WERI-Rb-1 (cell line): ENCODE measurements around the gene ITPKC.

Experiments
- DNase-seq: peaks from one replicate; pipeline ENCODE4 v3.0.0-alpha.2; 2020
- H3K27ac ChIP-seq: fragments of 250-450 bp; sonication (Bioruptor Pico); 2 replicates; pipeline ENCODE4 v1.5.1; 2020; ENCODE audit warnings: mild to moderate bottlenecking, moderate library complexity
- H3K27me3 ChIP-seq: fragments of 250-450 bp; sonication (Bioruptor Pico); 2 replicates; pipeline ENCODE4 v1.5.1; 2021; ENCODE audit warnings: mild to moderate bottlenecking, low read depth, moderate library complexity; ENCODE audit not compliant: insufficient read depth, severe bottlenecking
- H3K36me3 ChIP-seq: fragments of 250-450 bp; sonication (Bioruptor Pico); 2 replicates; pipeline ENCODE4 v1.5.1; 2020; ENCODE audit warnings: mild to moderate bottlenecking, moderate library complexity
- H3K4me3 ChIP-seq: 2 replicates; pipeline ENCODE4 v1.5.1; 2011; ENCODE audit warnings: low read depth, mild to moderate bottlenecking, control low read depth, low read length
- H3K9me3 ChIP-seq: fragments of 250-450 bp; sonication (Bioruptor Pico); 2 replicates; pipeline ENCODE4 v1.5.1; 2021; ENCODE audit warnings: mild to moderate bottlenecking, moderate library complexity; ENCODE audit not compliant: severe bottlenecking
- TF ChIP-seq, protein P1 (sequence below): IDR thresholded peaks from 2 replicates; pipeline ENCODE4 v1.5.1; 2011; ENCODE audit warnings: low read depth, mild to moderate bottlenecking, control low read depth, inconsistent platforms, low read length

The ITPKC gene

DNA sequence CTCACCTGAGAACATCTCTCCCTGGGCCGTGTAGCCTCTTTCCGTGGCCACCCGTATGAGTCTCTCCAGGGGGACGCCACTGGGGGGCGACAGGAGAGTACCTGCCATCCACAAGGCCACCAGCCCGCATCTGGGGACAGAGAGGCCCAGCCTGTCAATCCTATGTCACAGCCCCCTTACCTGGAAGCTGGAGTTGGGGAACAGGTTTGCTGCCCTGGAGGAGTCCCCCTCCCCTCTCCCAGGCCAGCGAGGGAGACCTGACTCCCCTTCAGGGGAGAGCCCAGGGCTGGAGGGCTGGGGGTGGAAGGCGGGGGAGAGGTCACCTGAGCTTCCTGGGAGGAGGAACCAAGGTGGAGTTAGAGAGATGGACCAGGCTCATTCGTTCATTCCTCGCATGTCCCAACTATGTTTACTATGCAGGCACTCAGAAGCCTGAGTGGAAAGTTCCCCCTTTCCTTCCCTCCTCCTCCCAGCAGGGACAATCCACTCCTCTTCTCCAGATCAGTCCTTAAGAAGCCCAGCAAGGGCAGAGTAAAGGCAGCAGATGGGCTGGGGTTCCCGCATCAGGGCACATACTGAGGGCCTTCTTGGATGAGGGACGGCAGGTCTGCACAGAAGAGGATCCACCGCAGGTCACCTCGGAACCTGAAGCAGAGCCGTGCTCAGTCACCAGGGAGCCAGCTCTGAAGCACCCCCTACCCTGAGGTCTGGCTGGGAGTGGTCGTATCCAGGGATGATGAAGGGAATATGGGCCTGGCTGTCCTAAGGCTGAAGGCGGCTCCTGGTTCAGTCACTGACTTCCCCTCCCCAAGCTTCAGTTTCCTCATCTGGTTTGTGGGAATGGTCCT is 27.9 kb downstream of the ITPKC start:
- H3K27me3 ChIP-seq, result no peaks in the 10 kb centered on the region
- no peaks in the 10 kb centered on the region for H3K9me3 ChIP-seq
- peak; percentile 71 for DNase-seq
- H3K4me3 ChIP-seq, result no peak overlapping the region
- H3K27ac ChIP-seq, result peak overlapping the region; percentile 27
- TF ChIP-seq, protein P1, sequence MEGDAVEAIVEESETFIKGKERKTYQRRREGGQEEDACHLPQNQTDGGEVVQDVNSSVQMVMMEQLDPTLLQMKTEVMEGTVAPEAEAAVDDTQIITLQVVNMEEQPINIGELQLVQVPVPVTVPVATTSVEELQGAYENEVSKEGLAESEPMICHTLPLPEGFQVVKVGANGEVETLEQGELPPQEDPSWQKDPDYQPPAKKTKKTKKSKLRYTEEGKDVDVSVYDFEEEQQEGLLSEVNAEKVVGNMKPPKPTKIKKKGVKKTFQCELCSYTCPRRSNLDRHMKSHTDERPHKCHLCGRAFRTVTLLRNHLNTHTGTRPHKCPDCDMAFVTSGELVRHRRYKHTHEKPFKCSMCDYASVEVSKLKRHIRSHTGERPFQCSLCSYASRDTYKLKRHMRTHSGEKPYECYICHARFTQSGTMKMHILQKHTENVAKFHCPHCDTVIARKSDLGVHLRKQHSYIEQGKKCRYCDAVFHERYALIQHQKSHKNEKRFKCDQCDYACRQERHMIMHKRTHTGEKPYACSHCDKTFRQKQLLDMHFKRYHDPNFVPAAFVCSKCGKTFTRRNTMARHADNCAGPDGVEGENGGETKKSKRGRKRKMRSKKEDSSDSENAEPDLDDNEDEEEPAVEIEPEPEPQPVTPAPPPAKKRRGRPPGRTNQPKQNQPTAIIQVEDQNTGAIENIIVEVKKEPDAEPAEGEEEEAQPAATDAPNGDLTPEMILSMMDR, result peak; percentile 63
- H3K36me3 ChIP-seq, result no peaks in the 10 kb centered on the region

DNA sequence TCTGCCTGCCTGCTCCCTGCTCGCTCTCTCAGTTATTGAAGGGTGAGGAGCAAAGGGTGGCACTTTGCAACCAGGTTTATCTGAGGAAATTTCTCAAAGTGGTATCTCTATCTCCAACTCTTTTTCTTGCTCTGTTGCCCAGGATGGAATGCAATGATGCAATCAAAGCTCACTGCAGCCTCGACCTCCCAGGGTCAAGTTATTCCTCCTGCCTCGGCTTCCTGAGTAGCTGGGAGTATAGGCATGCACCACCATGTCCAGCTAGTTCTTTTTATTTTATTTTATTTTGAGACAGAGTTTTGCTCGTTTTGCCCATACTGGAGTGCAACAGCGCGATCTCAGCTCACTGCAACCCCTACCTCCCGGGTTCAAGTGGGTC is 28.5 kb downstream of the ITPKC start:
- DNase-seq, result no peak

DNA sequence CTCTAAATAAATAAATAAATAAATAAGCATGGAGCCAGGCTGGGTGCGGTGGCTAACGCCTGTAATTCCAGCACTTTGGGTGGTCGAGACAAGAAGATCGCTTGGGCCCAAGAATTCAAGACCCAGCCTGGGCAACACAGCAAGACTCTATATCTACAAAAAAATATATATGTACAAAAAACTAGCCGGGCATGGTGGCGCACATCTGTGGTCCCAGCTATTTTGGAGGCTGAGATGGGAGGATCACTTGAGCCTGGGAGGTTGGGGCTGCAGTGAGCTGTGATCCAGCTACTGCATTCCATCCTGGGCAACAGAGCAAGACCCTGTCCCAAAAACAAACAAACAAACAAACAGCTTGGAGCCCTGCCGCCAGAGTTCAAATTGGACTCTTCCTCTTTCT is 30.6 kb downstream of the ITPKC start:
- H3K4me3 ChIP-seq, result no peak overlapping the region
- no peak for DNase-seq
- no peaks in the 10 kb centered on the region for H3K27me3 ChIP-seq
- TF ChIP-seq, protein P1, result no peak
- no peak overlapping the region for H3K27ac ChIP-seq
- no peaks in the 10 kb centered on the region for H3K9me3 ChIP-seq
- H3K36me3 ChIP-seq, result peaks cover 9% of the 10 kb centered on the region

More for the DNA sequence above, 28.5 kb downstream of the ITPKC start:
- Histone ChIP-seq H3K9me3 (no peaks in the 10 kb centered on the region), H3K27me3 (no peaks in the 10 kb centered on the region), H3K4me3 (no peak overlapping the region), H3K27ac (peak overlapping the region; percentile 27), H3K36me3 (no peaks in the 10 kb centered on the region)
- TF ChIP-seq, protein P1, result no peak

DNA sequence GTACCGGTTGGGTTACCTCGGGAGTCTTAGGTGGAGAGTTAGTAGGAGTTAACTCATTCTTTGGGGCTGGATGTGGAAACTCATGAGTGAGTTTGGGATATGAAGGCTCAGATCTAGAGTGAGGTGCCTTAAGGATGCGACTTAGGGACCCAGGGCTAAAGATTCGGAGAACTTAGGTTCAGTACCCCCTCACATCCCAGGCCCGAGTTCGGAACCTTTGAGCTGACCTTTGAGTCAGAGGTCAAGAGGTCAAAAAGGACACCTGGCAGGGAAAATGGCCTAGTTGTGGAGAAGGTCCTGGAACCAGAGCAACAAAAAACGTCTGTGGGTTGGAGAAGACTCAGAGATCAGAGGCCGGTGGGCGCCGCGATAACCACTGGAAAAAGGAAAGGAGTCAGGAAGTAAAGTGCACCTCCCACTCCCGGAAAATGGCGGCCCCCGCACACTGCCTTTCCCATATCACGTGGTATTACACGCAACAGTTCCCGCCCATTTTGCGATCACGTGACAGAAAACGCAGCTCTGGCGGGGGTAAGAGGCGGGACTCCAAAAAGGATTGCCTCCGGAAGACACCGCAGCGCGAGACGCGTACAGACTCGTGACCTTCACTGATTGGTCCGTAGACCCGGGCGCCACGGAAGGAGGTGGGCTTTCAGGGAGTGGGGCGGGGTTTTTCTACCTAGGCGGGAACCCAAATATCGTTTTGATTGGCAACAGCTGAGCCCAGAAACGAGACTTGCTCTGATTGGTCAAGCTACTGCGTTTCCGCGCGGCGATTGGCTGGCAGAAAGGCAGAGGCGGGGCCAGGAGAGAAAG is 33.4 kb downstream of the ITPKC start, which contains the start of gene ACTMAP:
Gene ACTMAP, minus strand, starts transcription at position 420 of the 816 bp plus-strand sequence. CDS start 674 bp downstream, outside the sequence.
- Histone ChIP-seq H3K9me3 (no peaks in the 10 kb centered on the region), H3K27ac (peak within 1 kb of the TSS; percentile 100), H3K4me3 (peak within 1 kb of the TSS; percentile 98), H3K36me3 (peaks cover 27% of the 10 kb centered on the region), H3K27me3 (no peaks in the 10 kb centered on the region)
- peak; percentile 100 for DNase-seq
- TF ChIP-seq, protein P1, result no peak

DNA sequence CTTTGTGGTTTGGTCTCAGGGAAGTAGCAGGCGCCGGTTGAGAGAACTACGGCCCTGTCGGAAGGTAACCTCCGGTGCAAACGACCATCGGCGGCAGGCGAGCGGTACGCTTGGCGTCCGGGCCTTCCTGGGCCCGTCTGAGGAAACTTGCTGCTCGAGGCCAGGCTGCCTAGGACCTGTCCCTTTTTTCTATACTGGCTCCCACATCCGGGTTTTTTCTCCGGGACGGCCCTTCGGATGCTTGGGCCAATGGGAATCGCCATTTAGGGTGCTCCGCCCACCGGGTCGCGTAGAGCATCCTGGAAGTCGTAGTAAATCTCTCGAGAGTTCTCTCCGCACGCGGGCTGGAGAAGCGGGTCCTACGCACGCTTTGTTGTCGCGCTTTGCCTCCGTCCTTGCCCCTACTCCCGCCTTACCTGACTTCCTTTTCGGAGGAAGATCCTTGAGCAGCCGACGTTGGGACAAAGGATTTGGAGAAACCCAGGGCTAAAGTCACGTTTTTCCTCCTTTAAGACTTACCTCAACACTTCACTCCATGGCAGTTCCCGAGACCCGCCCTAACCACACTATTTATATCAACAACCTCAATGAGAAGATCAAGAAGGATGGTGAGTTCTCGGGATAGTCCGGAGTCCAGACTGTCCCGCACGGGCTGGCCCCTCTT is 34.1 kb downstream of the ITPKC start, which contains the start of gene SNRPA:
Gene SNRPA, plus strand, starts transcription at position 330 of the 664 bp plus-strand sequence. Its CDS starts 206 bp downstream, at position 536.
- Histone ChIP-seq H3K27ac (peak within 1 kb of the TSS; percentile 100), H3K27me3 (no peaks in the 10 kb centered on the region), H3K36me3 (peaks cover 35% of the 10 kb centered on the region), H3K4me3 (peak within 1 kb of the TSS; percentile 98), H3K9me3 (no peaks in the 10 kb centered on the region)
- TF ChIP-seq, protein P1, result no peak
- DNase-seq, result peak; percentile 97
